A673 (cell line): Measurements from ENCODE around the gene CDC42EP3.

Source experiments
- CTCF ChIP-seq: fragments of 300-800, 200-600 bp; sonication (generic); conservative IDR thresholded peaks from 2 replicates; pipeline ENCODE4 v1.5.1; 2017; ENCODE audit warnings: low read depth, mild to moderate bottlenecking, antibody characterized with exemption, low read length, moderate library complexity, mixed read lengths
- EZH2 ChIP-seq: fragments of 200-600 bp; sonication (generic); IDR thresholded peaks from 2 replicates; pipeline ENCODE4 v1.6.1; 2017; ENCODE audit warnings: borderline replicate concordance, low read depth, mild to moderate bottlenecking, mixed read lengths, antibody characterized with exemption, low read length; ENCODE audit not compliant: poor library complexity, severe bottlenecking

- TF ChIP-seq CTCF (no peak), EZH2 (no peak)
Observed at GRCh38 chr2:37671816-37672103, 318 bp upstream of the CDC42EP3 start.
